Ishikawa (cell line): Measurements from ENCODE around the gene OGFR.

Experiments used
- CREB1 ChIP-seq: IDR thresholded peaks from 2 replicates; pipeline ENCODE4 v1.6.1; 2012; ENCODE audit warnings: low read depth
- EP300 ChIP-seq: IDR thresholded peaks from 2 replicates; pipeline ENCODE4 v1.6.1; 2012; ENCODE audit warnings: borderline replicate concordance
- FOXM1 ChIP-seq: IDR thresholded peaks from 2 replicates; pipeline ENCODE4 v1.6.1; 2012; ENCODE audit warnings: low read depth, borderline replicate concordance
- NFIC ChIP-seq: IDR thresholded peaks from 2 replicates; pipeline ENCODE4 v1.6.1; 2012
- TAF1 ChIP-seq: IDR thresholded peaks from 2 replicates; pipeline ENCODE4 v1.6.1; 2012; ENCODE audit warnings: low read depth, mild to moderate bottlenecking
- TCF12 ChIP-seq: IDR thresholded peaks from 2 replicates; pipeline ENCODE4 v1.6.1; 2012; ENCODE audit warnings: low read depth
- YY1 ChIP-seq: IDR thresholded peaks from 2 replicates; pipeline ENCODE4 v1.6.1; 2012; ENCODE audit warnings: low read depth
- ZBTB7A ChIP-seq: IDR thresholded peaks from 2 replicates; pipeline ENCODE4 v1.6.1; 2012; ENCODE audit warnings: low read depth
- TF ChIP-seq, protein P1 (sequence below): IDR thresholded peaks from 2 replicates; pipeline ENCODE4 v1.6.1; 2012
- TF ChIP-seq, protein P2 (sequence below): IDR thresholded peaks from 2 replicates; pipeline ENCODE4 v1.6.1; 2012; ENCODE audit warnings: low read depth, mild to moderate bottlenecking

DNA sequence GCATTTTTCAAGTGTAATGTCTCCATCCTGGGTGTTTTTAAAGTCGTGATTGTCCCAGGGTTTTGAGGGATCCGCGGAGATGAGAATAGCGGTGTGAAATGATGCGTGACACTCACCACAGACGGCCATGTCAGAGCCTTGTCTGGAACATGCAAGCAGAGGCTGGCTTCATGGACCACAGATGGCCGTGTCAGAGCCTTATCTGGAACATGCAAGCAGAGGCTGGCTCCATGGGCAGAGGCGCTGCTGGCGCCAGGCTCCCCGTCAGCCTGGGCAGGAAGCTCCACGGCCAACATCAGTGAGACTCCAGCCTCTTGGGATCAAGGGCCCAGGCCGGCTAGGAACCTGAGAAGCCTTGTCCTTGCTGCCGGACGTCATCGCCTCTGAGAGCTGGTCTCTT lies 16.0 kb upstream of the OGFR start:
- TF ChIP-seq TCF12: no peak
- TF ChIP-seq NFIC: no peak
- TF ChIP-seq TAF1: no peak
- no peak for TF ChIP-seq CREB1
- TF ChIP-seq, protein P1, sequence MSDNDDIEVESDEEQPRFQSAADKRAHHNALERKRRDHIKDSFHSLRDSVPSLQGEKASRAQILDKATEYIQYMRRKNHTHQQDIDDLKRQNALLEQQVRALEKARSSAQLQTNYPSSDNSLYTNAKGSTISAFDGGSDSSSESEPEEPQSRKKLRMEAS: no peak
- TF ChIP-seq, protein P2, sequence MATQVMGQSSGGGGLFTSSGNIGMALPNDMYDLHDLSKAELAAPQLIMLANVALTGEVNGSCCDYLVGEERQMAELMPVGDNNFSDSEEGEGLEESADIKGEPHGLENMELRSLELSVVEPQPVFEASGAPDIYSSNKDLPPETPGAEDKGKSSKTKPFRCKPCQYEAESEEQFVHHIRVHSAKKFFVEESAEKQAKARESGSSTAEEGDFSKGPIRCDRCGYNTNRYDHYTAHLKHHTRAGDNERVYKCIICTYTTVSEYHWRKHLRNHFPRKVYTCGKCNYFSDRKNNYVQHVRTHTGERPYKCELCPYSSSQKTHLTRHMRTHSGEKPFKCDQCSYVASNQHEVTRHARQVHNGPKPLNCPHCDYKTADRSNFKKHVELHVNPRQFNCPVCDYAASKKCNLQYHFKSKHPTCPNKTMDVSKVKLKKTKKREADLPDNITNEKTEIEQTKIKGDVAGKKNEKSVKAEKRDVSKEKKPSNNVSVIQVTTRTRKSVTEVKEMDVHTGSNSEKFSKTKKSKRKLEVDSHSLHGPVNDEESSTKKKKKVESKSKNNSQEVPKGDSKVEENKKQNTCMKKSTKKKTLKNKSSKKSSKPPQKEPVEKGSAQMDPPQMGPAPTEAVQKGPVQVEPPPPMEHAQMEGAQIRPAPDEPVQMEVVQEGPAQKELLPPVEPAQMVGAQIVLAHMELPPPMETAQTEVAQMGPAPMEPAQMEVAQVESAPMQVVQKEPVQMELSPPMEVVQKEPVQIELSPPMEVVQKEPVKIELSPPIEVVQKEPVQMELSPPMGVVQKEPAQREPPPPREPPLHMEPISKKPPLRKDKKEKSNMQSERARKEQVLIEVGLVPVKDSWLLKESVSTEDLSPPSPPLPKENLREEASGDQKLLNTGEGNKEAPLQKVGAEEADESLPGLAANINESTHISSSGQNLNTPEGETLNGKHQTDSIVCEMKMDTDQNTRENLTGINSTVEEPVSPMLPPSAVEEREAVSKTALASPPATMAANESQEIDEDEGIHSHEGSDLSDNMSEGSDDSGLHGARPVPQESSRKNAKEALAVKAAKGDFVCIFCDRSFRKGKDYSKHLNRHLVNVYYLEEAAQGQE: no peak
- no peak for TF ChIP-seq FOXM1
- TF ChIP-seq YY1: no peak
- TF ChIP-seq EP300: no peak
- no peak for TF ChIP-seq ZBTB7A
